Measurements from ENCODE around the gene NHSL1.

The NHSL1 gene

DNA sequence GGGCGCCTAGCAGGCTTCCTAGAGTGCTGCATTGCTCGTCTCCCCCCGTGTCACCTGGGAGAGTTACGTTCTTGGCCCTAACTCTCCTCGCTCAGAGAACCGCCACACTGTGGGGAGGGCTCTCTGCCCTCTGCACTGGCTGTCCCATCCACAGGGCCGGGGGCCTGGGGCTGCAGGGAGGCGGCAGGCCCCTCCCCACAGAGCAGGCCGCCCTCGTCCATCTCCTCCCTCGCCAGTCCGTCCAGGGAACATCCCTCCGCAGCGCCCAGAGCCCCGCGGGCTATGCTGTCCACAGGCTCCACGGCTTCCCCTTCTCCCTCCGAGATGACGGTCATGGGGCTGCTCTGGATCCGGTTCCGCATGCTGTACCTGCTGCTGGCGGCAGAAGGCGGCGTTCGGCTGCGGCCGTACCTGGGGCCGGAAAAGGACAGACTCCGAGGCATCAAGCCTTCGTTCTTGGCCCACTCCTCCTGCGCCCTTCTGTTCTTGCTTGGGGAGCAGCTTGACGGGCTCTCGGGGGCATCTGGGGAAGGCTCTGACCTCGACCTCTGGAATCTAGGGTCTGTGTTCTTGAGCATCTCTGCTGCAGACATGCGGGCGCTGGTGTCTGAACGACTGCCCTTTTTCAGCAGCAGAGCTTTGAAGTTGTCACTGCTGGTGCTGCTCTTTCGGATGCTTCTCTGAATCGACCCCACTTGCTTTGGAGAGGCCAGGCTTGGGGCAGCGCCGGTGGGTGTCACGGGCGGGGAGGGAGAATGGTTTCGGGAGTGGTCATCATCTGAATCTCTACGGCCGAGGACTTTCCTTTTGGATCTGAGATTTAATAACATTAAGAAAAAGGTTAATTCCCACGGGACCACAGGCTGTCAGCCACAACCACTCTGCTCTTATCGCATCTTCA lies 75.0 kb downstream of the NHSL1 start:
- no peaks in the 10 kb centered on the region for H3K9me3 Mint-ChIP-seq
- H3K27ac Mint-ChIP-seq, result no peak overlapping the region
- H3K27me3 Mint-ChIP-seq (ENCODE audit: low read depth, poor library complexity), result no peaks in the 10 kb centered on the region
- H3K4me3 Mint-ChIP-seq, result no peak overlapping the region
- TF ChIP-seq, protein P1, sequence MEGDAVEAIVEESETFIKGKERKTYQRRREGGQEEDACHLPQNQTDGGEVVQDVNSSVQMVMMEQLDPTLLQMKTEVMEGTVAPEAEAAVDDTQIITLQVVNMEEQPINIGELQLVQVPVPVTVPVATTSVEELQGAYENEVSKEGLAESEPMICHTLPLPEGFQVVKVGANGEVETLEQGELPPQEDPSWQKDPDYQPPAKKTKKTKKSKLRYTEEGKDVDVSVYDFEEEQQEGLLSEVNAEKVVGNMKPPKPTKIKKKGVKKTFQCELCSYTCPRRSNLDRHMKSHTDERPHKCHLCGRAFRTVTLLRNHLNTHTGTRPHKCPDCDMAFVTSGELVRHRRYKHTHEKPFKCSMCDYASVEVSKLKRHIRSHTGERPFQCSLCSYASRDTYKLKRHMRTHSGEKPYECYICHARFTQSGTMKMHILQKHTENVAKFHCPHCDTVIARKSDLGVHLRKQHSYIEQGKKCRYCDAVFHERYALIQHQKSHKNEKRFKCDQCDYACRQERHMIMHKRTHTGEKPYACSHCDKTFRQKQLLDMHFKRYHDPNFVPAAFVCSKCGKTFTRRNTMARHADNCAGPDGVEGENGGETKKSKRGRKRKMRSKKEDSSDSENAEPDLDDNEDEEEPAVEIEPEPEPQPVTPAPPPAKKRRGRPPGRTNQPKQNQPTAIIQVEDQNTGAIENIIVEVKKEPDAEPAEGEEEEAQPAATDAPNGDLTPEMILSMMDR (IDR thresholded peaks at IDR 0.05), result no peak
- H3K4me1 Mint-ChIP-seq, result peaks cover 2% of the 10 kb centered on the region
- no peak for DNase-seq
- peaks cover 54% of the 10 kb centered on the region for H3K36me3 Mint-ChIP-seq (ENCODE audit: low read depth)

GRCh38 chr6:138422861-138423260 lies 76.4 kb downstream of the NHSL1 start:
- Mint-ChIP-seq H3K4me1 (no peaks in the 10 kb centered on the region), H3K27me3 (ENCODE audit: low read depth, poor library complexity) (no peaks in the 10 kb centered on the region), H3K4me3 (no peak overlapping the region), H3K27ac (no peak overlapping the region), H3K36me3 (ENCODE audit: low read depth) (peaks cover 68% of the 10 kb centered on the region), H3K9me3 (peaks cover 4% of the 10 kb centered on the region)
- TF ChIP-seq, protein P1 (IDR thresholded peaks at IDR 0.05), result no peak
- DNase-seq, result no peak

GRCh38 chr6:138421608-138422007 lies 77.7 kb downstream of the NHSL1 start:
- no peak for DNase-seq
- TF ChIP-seq, protein P1 (IDR thresholded peaks at IDR 0.05), result no peak
- Mint-ChIP-seq H3K36me3 (ENCODE audit: low read depth) (peaks cover 74% of the 10 kb centered on the region), H3K4me1 (no peaks in the 10 kb centered on the region), H3K9me3 (peaks cover 4% of the 10 kb centered on the region), H3K27me3 (ENCODE audit: low read depth, poor library complexity) (no peaks in the 10 kb centered on the region), H3K27ac (no peak overlapping the region), H3K4me3 (no peak overlapping the region)

GRCh38 chr6:138421089-138421488 lies 78.2 kb downstream of the NHSL1 start:
- H3K36me3 Mint-ChIP-seq (ENCODE audit: low read depth), result peaks cover 74% of the 10 kb centered on the region
- no peak for DNase-seq
- no peaks in the 10 kb centered on the region for H3K27me3 Mint-ChIP-seq (ENCODE audit: low read depth, poor library complexity)
- H3K4me3 Mint-ChIP-seq, result no peak overlapping the region
- peaks cover 4% of the 10 kb centered on the region for H3K9me3 Mint-ChIP-seq
- no peak overlapping the region for H3K27ac Mint-ChIP-seq
- TF ChIP-seq, protein P1 (IDR thresholded peaks at IDR 0.05), result no peak
- H3K4me1 Mint-ChIP-seq, result no peaks in the 10 kb centered on the region

DNA sequence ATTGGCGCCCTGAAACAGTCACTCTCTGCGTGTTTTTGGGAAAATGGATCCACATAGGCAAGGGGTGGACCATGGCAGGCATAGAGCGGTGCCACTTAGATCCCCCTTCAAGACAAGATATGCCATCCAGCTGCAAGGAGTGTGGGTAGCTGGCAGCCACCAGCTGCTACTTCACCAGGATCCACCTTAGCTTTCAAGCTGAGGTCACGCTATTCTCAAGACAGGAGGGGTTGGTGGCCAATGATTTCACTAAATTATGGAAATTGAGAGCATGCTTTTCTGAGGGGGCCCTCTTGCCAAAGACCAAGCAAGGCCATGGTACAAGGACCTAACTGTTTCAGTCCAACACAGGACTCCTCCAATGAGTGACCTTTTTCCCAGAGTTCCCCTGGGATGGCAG lies 78.9 kb downstream of the NHSL1 start:
- Mint-ChIP-seq H3K27ac (no peak overlapping the region), H3K27me3 (ENCODE audit: low read depth, poor library complexity) (peaks cover 2% of the 10 kb centered on the region), H3K36me3 (ENCODE audit: low read depth) (peaks cover 70% of the 10 kb centered on the region), H3K4me1 (no peaks in the 10 kb centered on the region), H3K4me3 (no peak overlapping the region), H3K9me3 (peaks cover 4% of the 10 kb centered on the region)
- DNase-seq, result no peak
- TF ChIP-seq, protein P1 (IDR thresholded peaks at IDR 0.05), result no peak

DNA sequence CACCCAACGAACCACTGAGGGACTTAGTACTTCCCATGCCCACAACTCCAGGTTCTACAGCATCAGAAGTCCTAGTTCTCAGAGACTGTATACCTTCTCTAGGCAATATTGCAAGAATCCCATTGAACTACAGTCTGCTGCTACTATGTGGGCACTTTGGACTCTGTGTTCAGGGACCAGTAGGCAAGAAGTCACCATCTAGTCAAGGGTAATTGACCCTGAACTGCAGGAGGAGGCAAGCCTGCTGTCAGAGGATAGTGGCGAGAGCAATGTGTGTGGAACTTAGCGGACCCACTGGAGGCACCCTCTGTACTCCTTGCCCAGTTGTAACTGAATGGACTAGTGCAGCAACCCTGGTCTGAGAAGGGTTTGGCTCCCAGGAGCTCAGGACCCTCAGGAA lies 79.5 kb downstream of the NHSL1 start:
- no peak overlapping the region for H3K4me3 Mint-ChIP-seq
- DNase-seq, result no peak
- peaks cover 2% of the 10 kb centered on the region for H3K27me3 Mint-ChIP-seq (ENCODE audit: low read depth, poor library complexity)
- H3K9me3 Mint-ChIP-seq, result peaks cover 4% of the 10 kb centered on the region
- H3K4me1 Mint-ChIP-seq, result no peaks in the 10 kb centered on the region
- TF ChIP-seq, protein P1 (IDR thresholded peaks at IDR 0.05), result no peak
- no peak overlapping the region for H3K27ac Mint-ChIP-seq
- peaks cover 67% of the 10 kb centered on the region for H3K36me3 Mint-ChIP-seq (ENCODE audit: low read depth)

Data from nephron progenitor cell (in vitro differentiated cells).